ENCODE measurements around the gene ARIH1. TPM values are rescaled to one million over a fixed set of nuclear protein-coding genes. Genes with fewer than 3 reads are reported as not detected.
"Not testable (repeated sequence)": the region's sequence is repeated elsewhere in the genome, so short reads cannot be mapped to it uniquely, and the experiment has no call there.

ARIH1 gene
- total RNA-seq (100 to 1,000 TPM; 136 to 163 TPM), polyA plus RNA-seq (ENCODE audit: insufficient read length in 6 of 6) (100 to 1,000 TPM; 189 to 225 (median 198) TPM)
- long read RNA-seq, donor 1, full-length matches to known transcripts: 14 of 46 reads
- long read RNA-seq, donor 1, partial matches to known transcripts: 32 of 46 reads
- long read RNA-seq, donor 1, other reads (novel, unspliced or antisense): 0 of 46 reads
- long read RNA-seq, donor 2, full-length matches to known transcripts: 8 of 17 reads
- long read RNA-seq, donor 2, partial matches to known transcripts: 9 of 17 reads
- long read RNA-seq, donor 2, other reads (novel, unspliced or antisense): 0 of 17 reads
- long read RNA-seq, donor 3, full-length matches to known transcripts: 10 of 35 reads
- long read RNA-seq, donor 3, partial matches to known transcripts: 25 of 35 reads
- long read RNA-seq, donor 3, other reads (novel, unspliced or antisense): 0 of 35 reads
- long read RNA-seq, donor 4, partial matches to known transcripts: 0 of 1 reads
- long read RNA-seq, donor 4, other reads (novel, unspliced or antisense): 1 of 1 reads
- long read RNA-seq, donor 5, full-length matches to known transcripts: 8 of 8 reads
- long read RNA-seq, donor 5, partial matches to known transcripts: 0 of 8 reads
- long read RNA-seq, donor 5, other reads (novel, unspliced or antisense): 0 of 8 reads
- long read RNA-seq, donor 6, full-length matches to known transcripts: 9 of 9 reads
- long read RNA-seq, donor 6, partial matches to known transcripts: 0 of 9 reads
- long read RNA-seq, donor 6, other reads (novel, unspliced or antisense): 0 of 9 reads
- long read RNA-seq, donor 7, full-length matches to known transcripts: 2 of 2 reads
- long read RNA-seq, donor 7, partial matches to known transcripts: 0 of 2 reads
- long read RNA-seq, donor 7, other reads (novel, unspliced or antisense): 0 of 2 reads
- long read RNA-seq, donor 8, full-length matches to known transcripts: 9 of 9 reads
- long read RNA-seq, donor 8, partial matches to known transcripts: 0 of 9 reads
- long read RNA-seq, donor 8, other reads (novel, unspliced or antisense): 0 of 9 reads
- long read RNA-seq, donor 9: 0 reads
- long read RNA-seq, donor 10, partial matches to known transcripts: 0 of 1 reads
- long read RNA-seq, donor 10, other reads (novel, unspliced or antisense): 1 of 1 reads
- long read RNA-seq, donor 11: 0 reads
- long read RNA-seq, donor 12, full-length matches to known transcripts: 6 of 25 reads
- long read RNA-seq, donor 12, partial matches to known transcripts: 19 of 25 reads
- long read RNA-seq, donor 12, other reads (novel, unspliced or antisense): 0 of 25 reads

GRCh38 chr15:72473614-72474465 is at the start of gene ARIH1:
Gene ARIH1, plus strand, starts transcription at chr15:72474330. Its CDS starts 310 bp downstream, at chr15:72474640.
- Histone ChIP-seq H3K4me3 (peak within 1 kb of the TSS; percentile 58 to 73), H3K4me1 (peaks cover 24 to 44% of the 10 kb centered on the region in 2 donors), H3K36me3 (peaks cover 0 to 22% of the 10 kb centered on the region in 2 donors), H3K27me3 (no peaks in the 10 kb centered on the region), H3K27ac (peak within 1 kb of the TSS; percentile 100), H3K9me3 (no peaks in the 10 kb centered on the region)
- peak in 1 of 2 donors; percentile 21 for TF ChIP-seq CTCF (IDR thresholded peaks at IDR 0.05)
- ATAC-seq (peak; percentile 96), DNase-seq (peak; percentile 97 to 99 (median 98))
- intact Hi-C loops (cut with DNase I): no loop called here

- no peaks in the 10 kb centered on the region for H3K36me3 ChIP-seq
- no peak overlapping the region for H3K27ac ChIP-seq
- peaks cover 0 to 16% of the 10 kb centered on the region in 2 donors for H3K9me3 ChIP-seq
- intact Hi-C loops (cut with DNase I): no loop called here
- no peak overlapping the region for H3K4me3 ChIP-seq
- no peak for DNase-seq
- ATAC-seq: no peak
- H3K27me3 ChIP-seq: no peaks in the 10 kb centered on the region
- no peaks in the 10 kb centered on the region for H3K4me1 ChIP-seq
- no peak for TF ChIP-seq CTCF (IDR thresholded peaks at IDR 0.05)
Measured at GRCh38 chr15:72426753-72427152, 47.4 kb upstream of the ARIH1 start.

- DNase-seq (no peak), ATAC-seq (no peak)
- Histone ChIP-seq H3K4me1 (no peaks in the 10 kb centered on the region), H3K9me3 (peaks cover 0 to 26% of the 10 kb centered on the region in 2 donors), H3K27me3 (no peaks in the 10 kb centered on the region), H3K4me3 (no peak overlapping the region), H3K36me3 (no peaks in the 10 kb centered on the region), H3K27ac (no peak overlapping the region)
- intact Hi-C loops (cut with DNase I): no loop called here
- no peak for TF ChIP-seq CTCF (IDR thresholded peaks at IDR 0.05)
Measured at GRCh38 chr15:72437650-72438316, 36.3 kb upstream of the ARIH1 start.

GRCh38 chr15:72442848-72443247 is 31.3 kb upstream of the ARIH1 start:
- not testable (repeated sequence) for ATAC-seq

More at GRCh38 chr15:72442848-72443247, 31.3 kb upstream of the ARIH1 start:
- H3K27me3 ChIP-seq; intact Hi-C loops (cut with DNase I); H3K36me3 ChIP-seq; DNase-seq; H3K9me3 ChIP-seq; H3K4me1 ChIP-seq; H3K27ac ChIP-seq; H3K4me3 ChIP-seq: not testable (repeated sequence)

Data from left lung (tissue), 14 donors.